PC-9 (cell line): ENCODE data around the gene UBAP2L.
"Not testable (repeated sequence)": the region's sequence is repeated elsewhere in the genome, so short reads cannot be mapped to it uniquely, and the experiment has no call there.

Experiments used
- EZH2 ChIP-seq: fragments of 200-600 bp; sonication (generic); IDR thresholded peaks from 2 replicates; pipeline ENCODE4 v1.8.0; 2017; ENCODE audit warnings: antibody characterized with exemption, low read depth
- TF ChIP-seq, protein P1 (sequence below): fragments of 200-600 bp; sonication (generic); conservative IDR thresholded peaks from 2 replicates; pipeline ENCODE4 v1.6.1; 2017; ENCODE audit warnings: mixed run types, antibody characterized with exemption, mild to moderate bottlenecking, moderate library complexity

DNA sequence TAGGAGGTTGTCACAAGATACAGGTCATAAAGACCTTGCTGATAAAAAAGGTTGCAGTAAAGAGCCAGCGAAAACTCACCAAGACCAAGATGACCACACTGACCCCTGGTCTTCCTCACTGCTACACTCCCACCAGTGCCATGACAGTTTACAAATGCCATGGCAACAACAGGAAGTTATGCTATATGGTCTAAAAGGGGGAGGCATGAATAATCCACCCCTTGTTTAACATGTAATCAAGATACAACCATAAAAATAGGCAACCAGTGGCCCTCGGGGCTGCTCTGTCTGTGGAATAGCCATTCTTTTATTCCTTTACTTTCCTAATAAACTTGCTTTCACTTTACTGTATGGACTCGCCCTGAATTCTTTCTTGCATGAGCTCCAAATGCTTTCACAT lies 93.5 kb downstream of the UBAP2L start:
- TF ChIP-seq EZH2: not testable (repeated sequence)
- TF ChIP-seq, protein P1, sequence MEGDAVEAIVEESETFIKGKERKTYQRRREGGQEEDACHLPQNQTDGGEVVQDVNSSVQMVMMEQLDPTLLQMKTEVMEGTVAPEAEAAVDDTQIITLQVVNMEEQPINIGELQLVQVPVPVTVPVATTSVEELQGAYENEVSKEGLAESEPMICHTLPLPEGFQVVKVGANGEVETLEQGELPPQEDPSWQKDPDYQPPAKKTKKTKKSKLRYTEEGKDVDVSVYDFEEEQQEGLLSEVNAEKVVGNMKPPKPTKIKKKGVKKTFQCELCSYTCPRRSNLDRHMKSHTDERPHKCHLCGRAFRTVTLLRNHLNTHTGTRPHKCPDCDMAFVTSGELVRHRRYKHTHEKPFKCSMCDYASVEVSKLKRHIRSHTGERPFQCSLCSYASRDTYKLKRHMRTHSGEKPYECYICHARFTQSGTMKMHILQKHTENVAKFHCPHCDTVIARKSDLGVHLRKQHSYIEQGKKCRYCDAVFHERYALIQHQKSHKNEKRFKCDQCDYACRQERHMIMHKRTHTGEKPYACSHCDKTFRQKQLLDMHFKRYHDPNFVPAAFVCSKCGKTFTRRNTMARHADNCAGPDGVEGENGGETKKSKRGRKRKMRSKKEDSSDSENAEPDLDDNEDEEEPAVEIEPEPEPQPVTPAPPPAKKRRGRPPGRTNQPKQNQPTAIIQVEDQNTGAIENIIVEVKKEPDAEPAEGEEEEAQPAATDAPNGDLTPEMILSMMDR: not testable (repeated sequence)
